M059J (cell line): ENCODE results near the gene ORAI2. TPM values are rescaled to one million over a fixed set of nuclear protein-coding genes. Genes with fewer than 3 reads are reported as not detected.
A peak's percentile ranks its signal among the peaks of the same experiment; 100 is the strongest.
"Not testable (repeated sequence)": the region's sequence is repeated elsewhere in the genome, so short reads cannot be mapped to it uniquely, and the experiment has no call there.

ENCODE experiments used
- DNase-seq: peaks from one replicate; pipeline ENCODE4 v3.0.0-alpha.2; 2012; ENCODE audit warnings: low read depth
- total RNA-seq: library from RNA; depleted of rRNA; stranded (reverse); fragments of >200 nt; shearing (Covaris generic); gene quantifications from 2 replicates; pipeline ENCODE4 v1.2.3, GENCODE V29; 2014

ORAI2 gene
- total RNA-seq, 1 experiment from 2014 or later: 67.0 TPM

GRCh38 chr7:102469351-102469971 is 36.1 kb downstream of the ORAI2 start:
- no peak for DNase-seq

- DNase-seq: no peak
Observed at GRCh38 chr7:102469972-102470825, 36.8 kb downstream of the ORAI2 start.

DNA sequence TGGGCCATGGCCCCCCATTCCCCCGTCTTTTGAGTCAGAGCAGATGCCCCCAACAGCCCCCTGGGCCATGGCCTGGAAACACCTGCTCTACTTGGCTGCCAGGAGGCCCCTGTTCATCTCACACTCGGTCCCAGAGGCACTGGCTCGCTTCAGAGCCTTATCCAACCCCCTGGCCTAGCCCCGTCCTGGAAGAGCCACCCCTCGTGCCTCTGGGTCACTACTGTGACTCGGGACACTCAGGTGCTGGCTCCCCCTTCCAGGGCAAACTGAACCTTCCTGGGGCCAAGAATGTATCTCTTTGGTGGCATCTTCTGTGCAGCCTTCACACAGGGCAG is 38.4 kb downstream of the ORAI2 start:
- no peak for DNase-seq

- DNase-seq: no peak
Observed at GRCh38 chr7:102472126-102473041, 39.0 kb downstream of the ORAI2 start.

DNA sequence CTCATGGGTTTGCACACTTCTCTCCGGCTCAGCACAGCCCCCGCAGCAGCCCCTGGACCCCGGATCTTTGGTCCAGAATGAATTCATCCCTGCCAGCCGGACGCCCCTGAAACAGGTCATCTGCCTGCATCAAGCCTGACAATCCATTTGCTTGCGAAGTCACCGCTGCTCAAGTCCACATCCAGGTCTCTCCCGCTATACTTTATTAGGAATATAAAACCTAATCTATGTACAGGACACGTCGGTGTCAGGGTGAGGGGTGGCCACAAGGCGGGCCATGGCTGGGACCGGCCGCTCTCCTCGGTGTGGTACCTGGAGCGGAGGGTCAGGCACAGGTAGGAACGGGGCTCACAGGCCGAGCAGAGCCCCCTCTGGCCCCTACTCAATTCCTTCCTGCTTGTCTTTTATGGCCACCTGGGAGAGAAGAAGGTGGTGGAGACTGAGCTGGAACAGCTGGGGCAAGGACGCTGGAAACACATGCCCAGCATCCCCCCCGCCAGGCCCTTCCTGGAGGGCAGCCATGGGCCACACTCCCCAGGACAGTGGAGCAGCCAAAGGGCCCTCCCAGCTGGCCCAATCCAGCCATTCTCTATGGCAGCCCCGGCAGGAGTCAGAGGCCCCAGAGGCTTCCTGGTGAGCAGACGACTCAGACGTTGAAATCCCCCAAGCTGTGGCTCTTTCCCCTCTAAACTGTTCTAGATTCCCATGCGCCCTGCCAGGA is 40.1 kb downstream of the ORAI2 start:
- DNase-seq: no peak

DNA sequence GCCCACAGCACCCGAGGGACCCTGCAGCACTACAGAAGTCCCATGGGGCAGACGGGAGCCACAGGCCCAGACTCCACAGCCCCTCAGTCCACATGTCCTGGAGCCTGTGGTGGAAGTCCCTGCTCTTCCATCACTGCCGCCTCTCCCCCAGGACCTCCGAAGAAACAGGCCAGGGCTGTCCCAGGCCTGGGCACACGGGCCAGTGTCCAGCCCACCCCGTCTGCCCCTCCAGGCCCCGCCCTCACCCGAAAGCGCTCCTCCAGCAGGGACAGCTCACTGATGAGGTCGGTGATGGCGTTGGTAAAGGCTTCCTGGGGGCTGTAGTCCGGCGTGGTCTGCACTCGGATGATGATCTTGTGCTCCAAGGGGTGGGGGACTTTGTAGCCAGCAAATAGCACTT is 40.7 kb downstream of the ORAI2 start:
- DNase-seq: not testable (repeated sequence)

GRCh38 chr7:102474736-102475435 is 41.5 kb downstream of the ORAI2 start:
- peak; percentile 49 for DNase-seq

- peak; percentile 72 for DNase-seq
Observed at GRCh38 chr7:102478314-102479208, 45.2 kb downstream of the ORAI2 start, which contains the start of gene POLR2J. TSS of gene POLR2J (minus strand) at chr7:102478922. CDS start at chr7:102478860, 62 bp downstream.

GRCh38 chr7:102479209-102479584 is 45.8 kb downstream of the ORAI2 start:
- DNase-seq: not testable (repeated sequence)

DNA sequence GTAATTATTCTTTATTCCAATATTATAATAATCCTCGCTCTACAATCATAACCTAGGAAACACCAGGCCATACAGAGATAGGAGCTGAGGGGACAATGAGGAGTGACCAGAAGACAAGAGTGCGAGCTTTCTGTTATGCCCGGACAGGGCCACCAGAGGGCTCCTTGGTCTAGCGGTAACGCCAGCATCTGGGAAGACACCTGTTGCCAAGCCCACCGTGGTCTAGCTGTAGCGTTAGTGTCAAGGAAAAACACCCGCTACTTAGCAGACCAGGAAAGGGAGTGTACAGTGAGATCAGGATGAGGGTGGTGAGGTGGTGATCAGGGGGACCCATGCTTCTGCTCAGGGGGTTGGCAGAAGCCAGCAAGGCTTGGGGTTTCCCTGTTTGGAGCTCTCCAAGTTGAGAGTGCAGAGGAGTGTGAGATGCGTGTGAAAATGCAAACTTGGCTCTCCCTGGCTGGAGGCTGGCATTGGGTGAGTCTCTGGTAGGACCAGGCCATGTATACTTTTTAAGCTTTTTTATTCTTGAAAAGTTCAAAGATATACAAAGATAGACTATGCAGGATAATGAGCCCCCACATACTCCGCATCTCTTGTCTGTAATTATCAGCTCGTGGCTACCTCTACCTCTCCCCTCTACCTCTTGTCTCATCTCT is 46.7 kb downstream of the ORAI2 start:
- not testable (repeated sequence) for DNase-seq

- DNase-seq: not testable (repeated sequence)
Observed at GRCh38 chr7:102481962-102482361, 48.6 kb downstream of the ORAI2 start.

DNA sequence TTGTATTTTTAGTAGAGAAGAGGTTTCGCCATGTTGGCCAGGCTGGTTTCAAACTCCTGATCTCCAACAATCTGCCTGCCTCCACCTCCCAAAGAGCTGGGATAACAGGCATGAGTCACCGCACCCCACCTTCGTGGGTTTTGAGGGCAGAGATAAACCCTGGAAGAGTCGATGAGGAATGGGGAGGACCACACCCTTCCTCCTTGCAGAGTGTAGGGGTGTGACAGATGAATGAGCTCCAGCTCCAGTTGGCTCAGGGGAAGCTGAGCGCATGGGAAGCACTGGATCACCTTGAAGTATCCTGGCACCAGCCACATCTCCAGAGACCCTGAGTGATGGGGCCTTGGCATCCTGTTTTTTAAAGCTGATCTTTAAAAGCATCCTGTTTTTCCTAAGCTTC is 50.9 kb downstream of the ORAI2 start:
- DNase-seq: not testable (repeated sequence)

DNA sequence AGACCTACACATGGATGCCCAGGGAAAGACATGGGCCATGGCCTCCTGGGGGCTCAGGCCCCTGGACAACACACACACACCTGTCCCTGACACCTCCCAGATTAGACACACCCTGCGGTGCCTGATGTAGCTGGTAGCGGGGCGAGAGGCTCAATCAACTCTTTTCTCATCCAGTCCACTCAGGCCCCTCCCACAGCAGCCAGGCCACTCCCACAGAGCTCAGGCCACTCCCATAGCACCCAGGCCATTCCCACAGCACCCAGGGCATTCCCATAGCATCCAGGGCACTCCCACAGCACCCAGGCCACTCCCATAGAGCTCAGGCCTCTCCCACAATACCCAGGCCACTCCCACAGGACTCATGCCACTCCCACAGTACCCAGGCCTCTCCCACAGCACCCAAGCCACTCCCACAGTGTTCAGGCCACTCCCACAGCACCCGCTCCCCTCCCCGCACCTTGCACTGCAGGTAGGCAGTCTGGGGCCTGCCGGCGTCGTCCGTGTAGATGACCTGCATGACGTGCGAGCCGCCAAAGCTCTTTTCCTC is 57.2 kb downstream of the ORAI2 start:
- DNase-seq: not testable (repeated sequence)

DNA sequence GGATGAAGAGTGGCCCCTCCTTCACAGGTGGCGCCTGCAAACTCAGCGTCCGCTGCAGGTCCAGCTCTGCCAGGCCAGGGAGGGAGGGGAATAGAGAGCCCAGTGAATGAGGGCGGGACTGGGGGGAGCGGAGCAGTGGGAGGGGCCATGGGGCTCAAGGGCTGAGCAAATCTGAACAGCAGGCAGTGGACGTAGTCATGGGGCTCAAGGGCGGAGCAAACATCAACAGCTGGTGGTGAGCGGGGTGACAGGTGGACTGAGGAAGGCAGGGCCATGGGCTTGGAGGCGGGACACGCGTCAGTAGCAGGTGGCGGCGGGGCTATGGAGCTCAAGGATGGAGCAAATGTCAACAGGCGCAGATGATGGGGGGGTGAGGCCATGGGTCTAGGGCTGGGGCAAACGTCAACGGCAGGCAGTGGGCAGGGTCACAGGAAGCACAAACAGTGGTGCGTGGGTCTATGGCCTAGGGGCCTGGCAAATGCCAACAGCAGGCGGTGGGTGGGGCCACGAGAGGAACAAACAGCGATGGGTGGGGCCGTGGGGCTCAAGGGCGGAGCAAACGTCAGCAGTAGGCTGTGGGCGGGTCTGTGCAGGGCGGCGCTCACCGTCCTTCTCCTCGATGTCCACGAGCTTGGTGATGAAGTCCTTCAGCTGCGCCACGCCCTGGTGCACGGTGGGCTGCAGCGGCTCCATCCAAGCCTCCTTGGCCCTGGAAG is 60.0 kb downstream of the ORAI2 start:
- not testable (repeated sequence) for DNase-seq

- DNase-seq: not testable (repeated sequence)
Observed at GRCh38 chr7:102494026-102494425, 60.7 kb downstream of the ORAI2 start.

- not testable (repeated sequence) for DNase-seq
Observed at GRCh38 chr7:102494473-102495149, 61.2 kb downstream of the ORAI2 start.

GRCh38 chr7:102496861-102497260 is 63.5 kb downstream of the ORAI2 start:
- not testable (repeated sequence) for DNase-seq

- DNase-seq: not testable (repeated sequence)
Observed at GRCh38 chr7:102497308-102497707, 63.9 kb downstream of the ORAI2 start.
